ENCODE results near the gene LRPAP1.
"Not testable (repeated sequence)": the region's sequence is repeated elsewhere in the genome, so short reads cannot be mapped to it uniquely, and the experiment has no call there.

LRPAP1 gene

DNA sequence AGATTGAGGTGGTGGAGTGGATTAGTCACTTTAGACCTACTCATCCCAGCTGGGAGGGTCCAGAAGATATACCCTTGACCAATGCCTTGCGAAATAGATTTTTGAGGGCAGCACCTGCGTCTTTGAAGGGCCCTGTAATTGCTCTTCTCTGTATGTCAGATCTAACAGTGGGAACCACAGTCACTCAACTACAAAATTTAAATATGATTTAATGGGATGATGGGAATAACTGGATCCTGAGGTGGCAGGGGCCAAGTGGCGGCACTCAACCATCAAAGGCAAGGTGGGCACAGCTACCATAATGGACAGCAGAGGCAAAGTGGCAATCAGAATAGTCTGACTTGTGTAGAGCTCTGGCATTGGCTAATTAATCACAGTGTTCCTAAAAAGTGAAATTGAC, 76.6 kb downstream of the LRPAP1 start:
- not testable (repeated sequence) for DNase-seq
